ENCODE results near the gene TSPAN14.
"Not testable (repeated sequence)": the region's sequence is repeated elsewhere in the genome, so short reads cannot be mapped to it uniquely, and the experiment has no call there.

Gene TSPAN14

GRCh38 chr10:80453842-80454512 lies at the start of gene TSPAN14:
Gene TSPAN14, plus strand, starts transcription at chr10:80454310. Its CDS starts 34,924 bp downstream, at chr10:80489234.
- DNase-seq, result peak; percentile 92

GRCh38 chr10:80405035-80405434 lies 49.1 kb upstream of the TSPAN14 start:
- no peak for DNase-seq

- DNase-seq, result no peak
These were observed 48.5 kb upstream of the TSPAN14 start for GRCh38 chr10:80405626-80406025.

- DNase-seq, result no peak
These were observed 47.9 kb upstream of the TSPAN14 start for GRCh38 chr10:80406204-80406603.

GRCh38 chr10:80407812-80408241 lies 46.3 kb upstream of the TSPAN14 start:
- DNase-seq, result peak; percentile 50

GRCh38 chr10:80408242-80409101 lies 45.6 kb upstream of the TSPAN14 start, which contains the start of gene PRXL2A:
Gene PRXL2A, plus strand, starts transcription at chr10:80408551. Its CDS starts 11,917 bp downstream, at chr10:80420468.
- peak; percentile 74 for DNase-seq

GRCh38 chr10:80409121-80409520 lies 45.0 kb upstream of the TSPAN14 start:
- no peak for DNase-seq

GRCh38 chr10:80410122-80410521 lies 44.0 kb upstream of the TSPAN14 start:
- DNase-seq, result no peak

GRCh38 chr10:80410578-80411145 lies 43.4 kb upstream of the TSPAN14 start:
- no peak for DNase-seq

GRCh38 chr10:80411267-80411668 lies 42.8 kb upstream of the TSPAN14 start:
- no peak for DNase-seq

GRCh38 chr10:80411681-80412220 lies 42.4 kb upstream of the TSPAN14 start:
- DNase-seq, result no peak

- DNase-seq, result peak; percentile 51
These were observed 41.6 kb upstream of the TSPAN14 start for GRCh38 chr10:80412486-80412885.

- peak; percentile 81 for DNase-seq
These were observed 40.7 kb upstream of the TSPAN14 start for GRCh38 chr10:80413271-80413996.

GRCh38 chr10:80414142-80414895 lies 39.8 kb upstream of the TSPAN14 start:
- no peak for DNase-seq

GRCh38 chr10:80415734-80416478 lies 38.2 kb upstream of the TSPAN14 start:
- no peak for DNase-seq

- no peak for DNase-seq
These were observed 37.5 kb upstream of the TSPAN14 start for GRCh38 chr10:80416479-80417098.

- not testable (repeated sequence) for DNase-seq
These were observed 36.9 kb upstream of the TSPAN14 start for GRCh38 chr10:80417256-80417655.

GRCh38 chr10:80421050-80421706 lies 32.9 kb upstream of the TSPAN14 start:
- no peak for DNase-seq

- DNase-seq, result peak; percentile 56
These were observed 32.2 kb upstream of the TSPAN14 start for GRCh38 chr10:80421707-80422536.

Measured in suppressor macrophage treated with lipopolysaccharide for 4 hours (primary cell).